Suprapubic skin (tissue), 3 donors: ENCODE results near the gene GPRIN1.

Source experiments
- POLR2A ChIP-seq, 2 donors: fragments of 450-650 bp; IDR thresholded peaks; one replicate each; pipeline ENCODE4 v1.6.1; 2017; ENCODE audit warnings: antibody characterized with exemption in 2 of 2, mild to moderate bottlenecking in 2 of 2, moderate library complexity in 2 of 2
- TF ChIP-seq, protein P1 (sequence below), 2 donors: fragments of 200-600 bp in 1 of 2; fragments of 450-650 bp in 1 of 2; sonication (generic) in 1 of 2; IDR thresholded peaks; one replicate each; pipeline ENCODE4 v1.5.1; 2016 to 2019; ENCODE audit warnings: antibody characterized with exemption in 2 of 2, mild to moderate bottlenecking in 1 of 2, moderate library complexity in 1 of 2

DNA sequence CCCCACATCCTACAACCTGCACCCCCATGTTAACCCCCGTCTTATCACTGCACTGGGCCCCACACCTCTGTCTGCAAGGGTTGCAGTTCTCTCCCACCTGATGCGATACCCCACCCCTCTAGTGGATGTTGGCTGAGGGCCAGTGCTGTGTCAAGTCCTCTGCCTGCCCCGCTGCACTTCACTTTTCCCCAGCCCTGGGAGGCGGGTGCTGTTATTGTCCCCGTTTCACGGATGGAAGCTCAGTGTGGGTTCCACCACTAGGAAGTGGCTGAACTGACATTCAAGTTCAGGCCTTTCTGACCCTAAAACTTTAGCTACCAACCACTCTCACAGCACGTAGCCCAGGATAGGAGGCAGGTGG is 16.9 kb upstream of the GPRIN1 start:
- TF ChIP-seq POLR2A (IDR thresholded peaks at IDR 0.05), result no peak
- TF ChIP-seq, protein P1, sequence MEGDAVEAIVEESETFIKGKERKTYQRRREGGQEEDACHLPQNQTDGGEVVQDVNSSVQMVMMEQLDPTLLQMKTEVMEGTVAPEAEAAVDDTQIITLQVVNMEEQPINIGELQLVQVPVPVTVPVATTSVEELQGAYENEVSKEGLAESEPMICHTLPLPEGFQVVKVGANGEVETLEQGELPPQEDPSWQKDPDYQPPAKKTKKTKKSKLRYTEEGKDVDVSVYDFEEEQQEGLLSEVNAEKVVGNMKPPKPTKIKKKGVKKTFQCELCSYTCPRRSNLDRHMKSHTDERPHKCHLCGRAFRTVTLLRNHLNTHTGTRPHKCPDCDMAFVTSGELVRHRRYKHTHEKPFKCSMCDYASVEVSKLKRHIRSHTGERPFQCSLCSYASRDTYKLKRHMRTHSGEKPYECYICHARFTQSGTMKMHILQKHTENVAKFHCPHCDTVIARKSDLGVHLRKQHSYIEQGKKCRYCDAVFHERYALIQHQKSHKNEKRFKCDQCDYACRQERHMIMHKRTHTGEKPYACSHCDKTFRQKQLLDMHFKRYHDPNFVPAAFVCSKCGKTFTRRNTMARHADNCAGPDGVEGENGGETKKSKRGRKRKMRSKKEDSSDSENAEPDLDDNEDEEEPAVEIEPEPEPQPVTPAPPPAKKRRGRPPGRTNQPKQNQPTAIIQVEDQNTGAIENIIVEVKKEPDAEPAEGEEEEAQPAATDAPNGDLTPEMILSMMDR (IDR thresholded peaks at IDR 0.05), result no peak
